CD4-positive, CD25-positive, alpha-beta regulatory T cell (primary cell): ENCODE measurements around the gene SNED1. TPM values are rescaled to one million over a fixed set of nuclear protein-coding genes. Genes with fewer than 3 reads are reported as not detected.
A peak's percentile ranks its signal among the peaks of the same experiment; 100 is the strongest.

Experiments
- ATAC-seq, 2 donors: fragments of 150-1000 bp; cut with Tn5 transposase; one replicate each; pipeline ENCODE4 v1.10.0; 2021; ENCODE audit warnings: low read depth in 2 of 2, moderate number of reproducible peaks in 2 of 2, moderate library complexity in 1 of 2
- DNase-seq, 3 donors: peaks; one replicate each; pipeline versions ENCODE4 v3.0.0 to v3.0.0-alpha.2; 2012 to 2022; ENCODE audit warnings: mixed read lengths in 1 of 3
- H3K27ac ChIP-seq: one replicate; pipeline ENCODE4 v1.7.0; 2013; ENCODE audit warnings: mild to moderate bottlenecking, low read length; ENCODE audit not compliant: insufficient read depth, poor library complexity, severe bottlenecking
- H3K27me3 ChIP-seq: one replicate; pipeline ENCODE4 v1.7.0; 2013; ENCODE audit warnings: low read length; ENCODE audit not compliant: control insufficient read depth, insufficient read depth
- H3K36me3 ChIP-seq: one replicate; pipeline ENCODE4 v1.7.0; 2013; ENCODE audit warnings: mild to moderate bottlenecking, low read length, moderate library complexity; ENCODE audit not compliant: control insufficient read depth, insufficient read depth
- H3K4me1 ChIP-seq: 2 replicates; pipeline ENCODE4 v1.7.0; 2013; ENCODE audit warnings: mild to moderate bottlenecking, low read length; ENCODE audit not compliant: insufficient read depth, control insufficient read depth, poor library complexity, severe bottlenecking
- H3K4me3 ChIP-seq: one replicate; pipeline ENCODE4 v1.7.0; 2013; ENCODE audit warnings: low read depth, mild to moderate bottlenecking, low read length, moderate library complexity
- H3K9me3 ChIP-seq, 2 experiments: 1 replicate in 1 of 2; 2 replicates in 1 of 2; pipeline ENCODE4 v1.7.0; 2013; ENCODE audit warnings: low read length in 2 of 2, mild to moderate bottlenecking in 1 of 2, moderate library complexity in 1 of 2; ENCODE audit not compliant: control insufficient read depth in 2 of 2
- H3K27ac Mint-ChIP-seq, 3 donors: one replicate each; pipeline ENCODE4 v1.8.0; 2020 to 2022; ENCODE audit warnings: mild to moderate bottlenecking in 3 of 3, mixed read lengths in 3 of 3, moderate library complexity in 2 of 3
- H3K27me3 Mint-ChIP-seq: one replicate; pipeline ENCODE4 v1.8.0; 2022; ENCODE audit warnings: mild to moderate bottlenecking, mixed read lengths
- H3K36me3 Mint-ChIP-seq: one replicate; pipeline ENCODE4 v1.8.0; 2020; ENCODE audit warnings: mixed read lengths
- H3K4me1 Mint-ChIP-seq, 4 donors: one replicate each; pipeline ENCODE4 v1.8.0; 2020 to 2022; ENCODE audit warnings: mixed read lengths in 4 of 4, mild to moderate bottlenecking in 1 of 4
- H3K4me3 Mint-ChIP-seq, 4 donors: one replicate each; pipeline ENCODE4 v1.8.0; 2020 to 2022; ENCODE audit warnings: mild to moderate bottlenecking in 4 of 4, mixed read lengths in 4 of 4, moderate library complexity in 3 of 4
- H3K9me3 Mint-ChIP-seq, 7 donors: one replicate each; pipeline ENCODE4 v1.8.0; 2020 to 2022; ENCODE audit warnings: mixed read lengths in 7 of 7, mild to moderate bottlenecking in 3 of 7, moderate library complexity in 2 of 7
- polyA plus RNA-seq, 4 donors: library from polyadenylated mRNA; unstranded; fragments of 300-500 nt; fragmentation: Illumina TruSeq; gene quantifications; one replicate each; pipeline ENCODE4 v1.2.3, GENCODE V29; 2021
- total RNA-seq: library from RNA; stranded (reverse); gene quantifications from one replicate; pipeline ENCODE4 v1.2.3, GENCODE V29; 2022

SNED1 gene
- total and polyA plus RNA-seq, 5 donors from 2014 or later, result 1.7 to 170 (median 2.5) TPM

DNA sequence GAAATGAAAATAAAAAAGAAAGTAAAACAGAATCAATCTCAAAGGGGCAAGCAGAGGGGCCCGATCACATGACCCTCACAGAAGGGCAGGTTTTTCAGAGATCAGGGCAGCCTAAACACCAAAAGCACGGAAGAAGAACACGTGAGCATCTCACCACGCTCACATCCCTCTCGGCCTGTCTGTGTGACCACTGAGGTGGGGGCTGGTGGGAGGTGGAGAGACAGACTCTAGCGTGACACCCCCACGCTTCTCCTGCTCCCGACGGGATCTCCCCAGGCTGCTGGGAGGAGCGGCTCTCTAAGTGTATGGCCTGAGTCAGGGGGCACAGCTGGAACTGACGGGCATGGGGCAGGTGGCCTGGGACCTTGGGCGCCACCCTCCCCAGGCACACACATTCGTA is 127.2 kb downstream of the SNED1 start:
- H3K27me3 Mint-ChIP-seq, result no peaks in the 10 kb centered on the region
- H3K9me3 Mint-ChIP-seq, result peaks cover 0 to 2% (median 0%) of the 10 kb centered on the region in 7 donors
- DNase-seq, result peak in 2 of 3 donors; percentile 24 to 52
- Histone ChIP-seq H3K4me3 (no peak overlapping the region), H3K36me3 (peaks cover 11% of the 10 kb centered on the region), H3K27ac (peak overlapping the region; percentile 79), H3K27me3 (no peaks in the 10 kb centered on the region), H3K9me3 (no peaks in the 10 kb centered on the region), H3K4me1 (peaks cover 49% of the 10 kb centered on the region)
- no peak for ATAC-seq
- H3K36me3 Mint-ChIP-seq, result peaks cover 28% of the 10 kb centered on the region
- H3K4me1 Mint-ChIP-seq, result peaks cover 11 to 61% (median 24%) of the 10 kb centered on the region in 4 donors
- peak overlapping the region; percentile 76 to 91 (median 83) for H3K27ac Mint-ChIP-seq
- H3K4me3 Mint-ChIP-seq, result peak overlapping the region in 3 of 4 donors; percentile 46 to 63 (median 61)

DNA sequence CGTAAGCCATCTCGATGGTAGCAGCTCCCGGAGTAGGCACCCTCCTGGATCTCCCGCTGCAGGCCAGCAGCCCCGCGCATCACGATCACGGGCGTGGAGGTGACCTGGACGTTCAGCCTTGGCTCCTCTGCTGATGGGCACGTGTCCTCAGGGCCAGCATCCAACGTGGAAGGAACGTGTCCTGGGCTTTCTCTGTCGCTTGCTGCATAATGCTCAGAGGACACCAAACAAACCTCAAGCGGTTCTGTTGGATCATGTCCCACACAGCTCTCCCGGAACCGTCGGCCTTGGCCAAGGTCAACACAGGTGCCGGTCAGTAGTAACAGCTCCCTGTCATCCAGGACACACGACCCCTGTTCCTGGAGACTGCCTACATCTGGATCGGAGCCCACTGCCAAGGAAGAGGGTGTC is 127.8 kb downstream of the SNED1 start:
- Mint-ChIP-seq H3K4me3 (peak overlapping the region in 1 of 4 donors; percentile 31), H3K9me3 (peaks cover 0 to 2% (median 0%) of the 10 kb centered on the region in 7 donors), H3K27me3 (no peaks in the 10 kb centered on the region), H3K4me1 (peaks cover 11 to 60% (median 24%) of the 10 kb centered on the region in 4 donors), H3K36me3 (peaks cover 25% of the 10 kb centered on the region), H3K27ac (peak overlapping the region; percentile 76 to 91 (median 83))
- no peak overlapping the region for H3K4me3 ChIP-seq
- H3K9me3 ChIP-seq, result no peaks in the 10 kb centered on the region
- H3K27me3 ChIP-seq, result no peaks in the 10 kb centered on the region
- peaks cover 6% of the 10 kb centered on the region for H3K36me3 ChIP-seq
- DNase-seq, result no peak
- peaks cover 49% of the 10 kb centered on the region for H3K4me1 ChIP-seq
- H3K27ac ChIP-seq, result peak overlapping the region; percentile 89
- ATAC-seq, result no peak

- Mint-ChIP-seq H3K27me3 (no peaks in the 10 kb centered on the region), H3K27ac (peak overlapping the region; percentile 48 to 95 (median 67)), H3K36me3 (peaks cover 20% of the 10 kb centered on the region), H3K4me1 (peaks cover 7 to 55% (median 24%) of the 10 kb centered on the region in 4 donors), H3K9me3 (peaks cover 0 to 2% (median 0%) of the 10 kb centered on the region in 7 donors), H3K4me3 (peak overlapping the region in 1 of 4 donors; percentile 54)
- Histone ChIP-seq H3K4me3 (no peak overlapping the region), H3K4me1 (peaks cover 49% of the 10 kb centered on the region), H3K27me3 (no peaks in the 10 kb centered on the region), H3K27ac (peak overlapping the region; percentile 89), H3K36me3 (peaks cover 6% of the 10 kb centered on the region), H3K9me3 (no peaks in the 10 kb centered on the region)
- DNase-seq, result no peak
- no peak for ATAC-seq
Observed at GRCh38 chr2:241126771-241127202, 128.4 kb downstream of the SNED1 start.

DNA sequence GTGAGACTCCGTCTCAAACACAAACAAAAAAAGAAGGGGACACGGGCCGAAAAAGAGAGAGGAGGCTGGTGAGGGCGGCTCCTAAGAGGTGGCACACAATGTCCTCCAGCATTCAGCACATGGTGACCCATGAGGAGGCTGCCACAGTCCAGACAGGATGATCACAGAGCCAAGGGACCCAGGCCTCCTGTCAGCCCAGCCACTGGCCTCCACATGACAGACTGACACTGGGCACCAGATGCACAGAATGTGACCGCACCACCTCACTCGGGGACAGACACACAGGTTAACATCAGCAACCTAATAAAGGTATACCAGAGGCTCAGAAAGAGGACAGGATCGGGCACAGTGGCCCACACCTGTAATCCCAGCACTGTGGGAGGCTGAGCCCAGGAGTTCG is 129.8 kb downstream of the SNED1 start:
- Histone ChIP-seq H3K27ac (peak overlapping the region; percentile 89), H3K27me3 (no peaks in the 10 kb centered on the region), H3K4me3 (no peak overlapping the region), H3K4me1 (peaks cover 47% of the 10 kb centered on the region), H3K9me3 (no peaks in the 10 kb centered on the region), H3K36me3 (peaks cover 3% of the 10 kb centered on the region)
- H3K27ac Mint-ChIP-seq, result peak overlapping the region; percentile 95 to 99 (median 96)
- peaks cover 26% of the 10 kb centered on the region for H3K36me3 Mint-ChIP-seq
- H3K27me3 Mint-ChIP-seq, result no peaks in the 10 kb centered on the region
- peak overlapping the region in 1 of 4 donors; percentile 58 for H3K4me3 Mint-ChIP-seq
- H3K4me1 Mint-ChIP-seq, result peaks cover 5 to 49% (median 24%) of the 10 kb centered on the region in 4 donors
- peaks cover 0 to 2% (median 0%) of the 10 kb centered on the region in 7 donors for H3K9me3 Mint-ChIP-seq
- DNase-seq, result no peak
- no peak for ATAC-seq

- Histone ChIP-seq H3K36me3 (peaks cover 3% of the 10 kb centered on the region), H3K4me3 (no peak overlapping the region), H3K9me3 (no peaks in the 10 kb centered on the region), H3K27me3 (no peaks in the 10 kb centered on the region), H3K4me1 (peaks cover 37% of the 10 kb centered on the region), H3K27ac (peak overlapping the region; percentile 28)
- Mint-ChIP-seq H3K36me3 (peaks cover 32% of the 10 kb centered on the region), H3K4me3 (no peak overlapping the region), H3K4me1 (peaks cover 0 to 42% (median 18%) of the 10 kb centered on the region in 4 donors), H3K9me3 (peaks cover 0 to 2% (median 0%) of the 10 kb centered on the region in 7 donors), H3K27me3 (no peaks in the 10 kb centered on the region), H3K27ac (peak overlapping the region; percentile 79 to 95 (median 82))
- DNase-seq (no peak), ATAC-seq (no peak)
Observed at GRCh38 chr2:241129086-241129871, 130.9 kb downstream of the SNED1 start.

- DNase-seq (no peak), ATAC-seq (no peak)
- Mint-ChIP-seq H3K36me3 (peaks cover 34% of the 10 kb centered on the region), H3K9me3 (peaks cover 0 to 2% (median 0%) of the 10 kb centered on the region in 7 donors), H3K27ac (peak overlapping the region in 1 of 3 donors; percentile 72), H3K4me1 (peaks cover 0 to 37% (median 18%) of the 10 kb centered on the region in 4 donors), H3K27me3 (no peaks in the 10 kb centered on the region), H3K4me3 (no peak overlapping the region)
- no peaks in the 10 kb centered on the region for H3K27me3 ChIP-seq
- H3K4me3 ChIP-seq, result no peak overlapping the region
- H3K27ac ChIP-seq, result no peak overlapping the region
- H3K4me1 ChIP-seq, result peaks cover 32% of the 10 kb centered on the region
- no peaks in the 10 kb centered on the region for H3K9me3 ChIP-seq
- peaks cover 9% of the 10 kb centered on the region for H3K36me3 ChIP-seq
Observed at GRCh38 chr2:241130316-241130715, 131.9 kb downstream of the SNED1 start.

DNA sequence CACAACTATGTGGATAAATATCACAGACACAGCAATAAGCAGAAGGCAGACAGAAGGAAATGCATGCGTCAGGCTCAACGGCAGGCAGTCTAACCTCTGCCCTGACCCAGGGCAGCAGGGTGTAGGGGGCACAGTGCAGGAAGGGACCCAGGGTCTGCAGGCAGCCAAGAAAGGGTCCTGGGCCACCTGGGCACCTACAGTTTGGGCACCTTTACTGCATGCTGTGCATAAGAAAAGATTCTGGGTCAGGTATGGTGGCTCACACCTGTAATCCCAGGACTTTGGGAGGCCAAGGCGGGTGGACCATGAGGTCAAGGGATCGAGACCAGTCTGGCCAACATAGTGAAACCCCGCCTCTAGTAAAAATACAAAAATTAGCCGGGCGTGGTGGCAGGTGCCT is 133.1 kb downstream of the SNED1 start:
- H3K9me3 ChIP-seq, result no peaks in the 10 kb centered on the region
- H3K4me3 ChIP-seq, result no peak overlapping the region
- H3K4me1 Mint-ChIP-seq, result peaks cover 0 to 25% (median 15%) of the 10 kb centered on the region in 4 donors
- H3K27me3 Mint-ChIP-seq, result no peaks in the 10 kb centered on the region
- peaks cover 20% of the 10 kb centered on the region for H3K36me3 ChIP-seq
- peaks cover 38% of the 10 kb centered on the region for H3K36me3 Mint-ChIP-seq
- peaks cover 0 to 2% (median 0%) of the 10 kb centered on the region in 7 donors for H3K9me3 Mint-ChIP-seq
- no peaks in the 10 kb centered on the region for H3K27me3 ChIP-seq
- no peak for DNase-seq
- H3K27ac ChIP-seq, result no peak overlapping the region
- peaks cover 21% of the 10 kb centered on the region for H3K4me1 ChIP-seq
- peak overlapping the region in 1 of 3 donors; percentile 56 for H3K27ac Mint-ChIP-seq
- no peak for ATAC-seq
- H3K4me3 Mint-ChIP-seq, result no peak overlapping the region
